DMS79 treated with DMSO at 0.1 percent for 48 hours (cell line): ENCODE measurements around the gene HMCES.
"Not testable (repeated sequence)": the region's sequence is repeated elsewhere in the genome, so short reads cannot be mapped to it uniquely, and the experiment has no call there.

Source experiments
- DNase-seq: peaks from one replicate; lab custom pipeline; 2025; lab: John Stamatoyannopoulos, UW

HMCES gene

DNA sequence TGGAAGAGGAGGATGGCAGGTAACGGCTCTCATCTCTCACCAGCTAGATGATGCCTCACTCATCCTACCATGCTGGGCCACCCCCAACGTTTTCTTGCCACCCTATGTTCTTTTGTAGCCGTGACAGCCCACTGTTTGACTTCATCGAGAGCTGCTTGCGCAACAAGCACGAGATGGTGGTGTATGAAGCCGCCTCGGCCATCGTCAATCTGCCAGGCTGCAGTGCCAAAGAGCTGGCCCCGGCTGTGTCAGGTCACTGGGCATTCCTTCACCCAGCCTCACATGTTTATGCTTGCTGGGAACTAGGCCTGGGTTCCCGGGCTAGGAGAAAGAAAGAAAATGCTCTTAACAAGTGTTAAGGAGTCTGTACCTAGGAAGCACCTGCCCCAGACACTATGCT lies 21.1 kb upstream of the HMCES start:
- DNase-seq = no peak

DNA sequence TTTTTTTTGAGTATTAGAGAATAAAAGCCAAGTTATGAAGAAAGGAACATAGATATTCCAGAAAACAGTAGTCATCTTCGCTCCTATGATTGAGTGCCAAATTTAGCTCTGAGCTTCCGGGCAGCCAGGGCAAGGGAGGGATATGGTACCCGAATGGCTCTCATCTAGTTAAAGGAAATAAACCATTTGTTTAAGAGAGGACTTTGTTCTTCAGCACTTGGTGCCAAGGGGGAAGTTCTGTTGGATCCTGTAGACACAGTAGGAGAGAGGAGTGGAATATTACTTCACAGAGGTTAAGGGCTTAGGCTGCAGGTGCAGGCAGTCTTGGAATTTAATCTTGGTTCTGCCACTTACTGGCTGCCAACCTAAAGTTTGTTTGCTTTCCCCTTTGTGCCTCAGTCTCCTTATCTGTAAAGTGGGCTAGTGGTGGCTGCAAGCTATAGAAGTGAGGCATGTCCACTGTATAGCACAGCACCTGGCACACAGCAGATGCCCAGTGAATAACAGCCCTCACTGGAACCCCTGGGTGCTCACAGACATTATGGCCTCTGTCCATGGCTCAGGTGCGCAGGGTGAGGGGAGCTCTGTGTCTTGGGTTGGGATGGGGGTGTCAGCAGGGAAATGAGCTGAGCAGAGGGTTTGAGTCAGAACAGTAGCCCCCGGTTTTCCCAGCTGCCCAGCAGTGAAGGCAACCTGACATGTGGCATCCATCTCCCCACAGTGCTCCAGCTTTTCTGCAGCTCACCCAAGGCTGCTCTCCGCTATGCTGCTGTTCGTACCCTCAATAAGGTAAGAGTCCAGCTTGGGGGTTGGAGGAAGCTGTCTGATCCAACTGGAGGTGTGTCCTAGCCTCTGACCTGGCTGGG lies 18.8 kb upstream of the HMCES start:
- DNase-seq = no peak

DNA sequence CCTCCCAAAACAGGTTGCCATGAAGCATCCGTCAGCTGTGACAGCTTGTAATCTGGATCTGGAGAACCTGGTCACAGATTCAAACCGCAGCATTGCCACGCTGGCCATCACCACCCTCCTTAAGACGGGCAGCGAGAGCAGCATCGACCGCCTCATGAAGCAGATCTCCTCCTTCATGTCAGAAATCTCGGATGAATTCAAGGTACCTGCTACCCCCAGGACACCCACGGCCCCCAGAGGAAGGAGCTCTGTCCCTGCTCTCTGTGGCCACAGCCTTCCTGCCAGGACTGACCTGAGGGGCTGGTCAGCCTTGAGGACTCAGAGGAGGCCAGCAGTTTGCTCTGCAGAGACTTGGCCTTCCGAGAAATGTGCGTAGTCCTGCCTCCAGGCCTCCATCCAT lies 18.1 kb upstream of the HMCES start:
- no peak for DNase-seq

DNA sequence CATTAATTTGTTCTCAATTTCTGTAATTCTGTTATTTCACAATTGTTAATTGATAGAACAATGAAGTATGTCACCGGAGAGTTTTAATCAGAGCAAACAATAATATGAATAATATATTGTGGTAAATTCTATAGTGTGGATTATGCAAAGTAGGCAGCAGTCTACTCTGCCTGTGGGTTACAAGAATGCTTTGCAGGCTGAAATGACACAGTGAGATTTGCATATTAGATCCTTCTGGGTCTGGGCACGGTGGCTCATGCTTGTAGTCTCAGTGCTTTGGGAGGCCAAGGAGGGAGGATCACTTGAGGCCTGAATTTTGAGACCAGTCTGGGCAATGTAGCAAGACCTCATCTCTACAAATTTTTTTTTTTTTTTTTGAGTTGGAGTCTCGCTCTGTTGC lies 16.8 kb upstream of the HMCES start:
- DNase-seq = no peak

DNA sequence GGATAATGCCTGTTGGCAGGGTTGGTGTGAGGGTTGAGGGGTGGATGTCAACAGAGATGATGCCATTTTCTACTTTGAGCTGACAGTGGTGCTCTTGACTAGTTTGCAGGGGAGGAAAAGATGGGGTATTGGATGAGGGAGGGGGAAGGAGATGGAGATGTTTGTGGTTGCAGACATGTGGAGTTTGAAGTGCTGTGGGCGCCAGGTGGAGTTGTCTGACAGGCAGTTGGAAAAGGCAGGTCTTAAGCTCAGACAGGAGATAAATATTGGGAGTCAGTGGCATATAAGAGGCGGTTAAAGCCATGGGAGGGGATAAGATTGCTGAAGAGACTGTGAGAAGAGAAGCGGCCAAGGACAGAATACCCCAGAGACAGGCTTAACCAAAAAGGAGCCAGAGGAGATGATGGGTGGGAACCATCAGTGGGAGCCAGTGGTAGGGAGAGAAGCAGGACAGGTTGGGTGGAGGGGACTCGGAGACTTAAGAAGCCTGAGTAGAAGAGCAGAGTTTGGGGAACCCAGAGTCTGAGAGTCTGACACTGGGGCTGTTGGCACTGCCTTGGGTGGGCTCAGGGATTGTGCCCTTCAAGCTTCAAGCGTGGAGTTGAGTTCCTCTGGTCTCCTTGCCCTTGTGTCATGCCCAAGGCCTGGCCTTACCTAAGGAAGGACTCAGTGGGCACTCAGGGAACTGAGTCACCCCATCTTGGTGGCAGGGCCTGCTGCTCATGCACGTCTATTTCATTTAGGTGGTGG lies 15.3 kb upstream of the HMCES start:
- no peak for DNase-seq

DNA sequence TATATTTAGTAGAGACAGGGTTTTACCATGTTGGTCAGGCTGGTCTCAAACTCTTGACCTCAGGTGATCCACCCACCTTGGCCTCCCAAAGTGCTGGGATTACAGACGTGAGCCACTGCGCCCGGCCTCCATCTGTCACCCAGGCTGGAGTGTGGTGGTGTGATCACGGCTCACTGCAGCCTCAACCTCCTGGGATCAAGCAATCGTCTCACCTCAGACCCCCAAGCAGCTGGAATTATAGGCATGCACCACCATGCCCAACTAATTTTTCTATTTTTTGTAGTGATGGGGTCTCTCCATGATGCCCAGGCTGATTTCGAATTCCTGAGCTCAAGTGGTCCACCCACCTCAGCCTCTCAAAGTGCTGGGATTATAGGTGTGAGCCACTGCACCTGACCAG lies 13.7 kb upstream of the HMCES start:
- not testable (repeated sequence) for DNase-seq

DNA sequence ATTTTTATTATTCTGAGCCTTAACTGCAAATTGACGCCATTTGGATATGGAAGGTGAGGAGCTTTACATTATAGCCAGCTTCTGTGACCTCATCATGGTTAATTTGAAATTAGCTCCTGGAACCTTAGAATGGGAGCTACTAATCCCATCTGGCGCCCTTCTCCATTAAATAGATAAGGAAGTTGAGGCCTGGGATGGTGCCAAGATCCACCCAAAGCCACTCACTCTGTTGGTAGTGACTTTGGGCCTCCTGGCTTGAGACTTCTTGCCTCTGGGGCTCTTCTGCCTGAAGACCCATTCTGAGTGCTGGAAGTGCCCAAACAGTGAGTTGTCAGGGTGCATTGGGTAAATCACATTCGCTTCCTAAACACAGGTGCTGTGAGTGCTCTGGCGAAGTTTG lies 12.0 kb upstream of the HMCES start:
- DNase-seq = no peak

DNA sequence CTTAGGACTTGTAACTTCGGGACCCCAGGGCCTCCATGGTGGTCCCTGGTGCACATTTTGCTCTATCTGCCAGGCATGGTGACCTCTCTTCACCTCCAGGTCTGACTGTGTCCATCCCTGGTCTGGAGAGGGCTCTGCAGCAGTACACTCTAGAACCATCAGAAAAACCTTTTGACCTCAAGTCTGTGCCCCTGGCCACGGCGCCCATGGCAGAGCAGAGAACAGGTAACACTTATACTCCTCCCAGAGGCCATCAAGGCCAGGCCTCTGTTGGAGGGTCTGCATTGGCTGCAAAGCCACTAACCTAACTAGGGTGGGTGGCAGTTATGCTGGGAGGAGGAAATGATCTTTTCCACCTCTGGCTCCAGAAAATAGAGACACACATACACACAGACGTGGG lies 10.3 kb upstream of the HMCES start:
- no peak for DNase-seq

DNA sequence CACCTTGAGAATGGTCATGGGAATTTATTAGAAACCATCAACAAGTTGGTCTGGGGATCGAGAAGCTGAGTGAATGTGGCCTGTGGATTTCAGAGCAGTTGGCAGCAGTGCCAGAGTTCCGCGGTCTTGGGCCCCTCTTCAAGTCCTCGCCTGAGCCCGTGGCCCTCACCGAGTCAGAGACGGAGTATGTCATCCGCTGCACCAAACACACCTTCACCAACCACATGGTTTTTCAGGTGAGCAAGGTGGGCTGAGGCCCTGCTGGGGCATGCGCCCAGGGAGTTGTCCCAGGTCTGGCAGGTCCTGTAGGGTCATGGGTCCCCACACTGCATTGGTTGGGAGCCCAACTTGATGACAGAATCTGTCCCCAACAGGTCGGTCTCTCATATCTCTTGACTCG lies 7.0 kb upstream of the HMCES start:
- DNase-seq = no peak

DNA sequence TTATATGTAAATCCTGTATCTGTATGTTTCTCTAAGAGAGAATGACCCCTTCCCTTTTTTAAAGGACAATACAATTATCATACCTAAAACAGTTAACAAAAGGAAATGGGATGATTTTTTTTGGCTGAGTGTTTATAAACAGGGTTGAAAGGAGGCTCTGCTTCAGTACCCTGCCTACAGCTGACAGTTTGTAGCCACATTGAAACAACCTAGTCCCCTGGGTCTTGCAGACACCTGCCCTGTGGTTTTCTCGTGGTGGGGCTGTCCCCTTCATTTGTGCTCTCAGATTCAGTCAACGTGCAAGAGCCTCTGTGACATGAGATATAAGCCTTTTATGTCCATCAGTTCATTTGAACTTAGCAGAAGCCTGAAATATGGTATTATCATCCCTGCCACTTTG lies 2.3 kb upstream of the HMCES start:
- DNase-seq = no peak

DNA sequence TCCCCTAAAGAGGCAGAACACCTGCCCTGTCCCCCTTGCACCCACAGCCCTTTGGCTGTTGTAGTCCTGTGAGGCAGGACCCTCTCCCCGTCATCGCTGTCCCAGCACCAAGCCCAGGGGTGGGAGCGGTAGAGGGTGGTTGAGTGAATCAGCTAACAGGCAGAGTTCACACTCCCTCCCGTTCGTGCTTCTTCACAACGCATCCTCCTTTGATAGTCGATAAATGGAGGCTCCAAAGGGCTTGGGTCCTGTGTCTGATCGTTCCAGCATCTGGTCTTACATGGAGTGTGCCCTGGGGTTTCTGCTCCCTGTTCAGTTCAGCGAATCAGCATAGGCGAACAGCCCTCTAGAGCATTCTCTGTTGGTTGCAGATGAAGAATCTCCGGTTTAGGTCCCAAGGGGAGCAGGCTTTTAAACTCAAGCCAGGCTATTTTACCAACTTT lies 820 bp upstream of the HMCES start:
- DNase-seq = peak; percentile 9

DNA sequence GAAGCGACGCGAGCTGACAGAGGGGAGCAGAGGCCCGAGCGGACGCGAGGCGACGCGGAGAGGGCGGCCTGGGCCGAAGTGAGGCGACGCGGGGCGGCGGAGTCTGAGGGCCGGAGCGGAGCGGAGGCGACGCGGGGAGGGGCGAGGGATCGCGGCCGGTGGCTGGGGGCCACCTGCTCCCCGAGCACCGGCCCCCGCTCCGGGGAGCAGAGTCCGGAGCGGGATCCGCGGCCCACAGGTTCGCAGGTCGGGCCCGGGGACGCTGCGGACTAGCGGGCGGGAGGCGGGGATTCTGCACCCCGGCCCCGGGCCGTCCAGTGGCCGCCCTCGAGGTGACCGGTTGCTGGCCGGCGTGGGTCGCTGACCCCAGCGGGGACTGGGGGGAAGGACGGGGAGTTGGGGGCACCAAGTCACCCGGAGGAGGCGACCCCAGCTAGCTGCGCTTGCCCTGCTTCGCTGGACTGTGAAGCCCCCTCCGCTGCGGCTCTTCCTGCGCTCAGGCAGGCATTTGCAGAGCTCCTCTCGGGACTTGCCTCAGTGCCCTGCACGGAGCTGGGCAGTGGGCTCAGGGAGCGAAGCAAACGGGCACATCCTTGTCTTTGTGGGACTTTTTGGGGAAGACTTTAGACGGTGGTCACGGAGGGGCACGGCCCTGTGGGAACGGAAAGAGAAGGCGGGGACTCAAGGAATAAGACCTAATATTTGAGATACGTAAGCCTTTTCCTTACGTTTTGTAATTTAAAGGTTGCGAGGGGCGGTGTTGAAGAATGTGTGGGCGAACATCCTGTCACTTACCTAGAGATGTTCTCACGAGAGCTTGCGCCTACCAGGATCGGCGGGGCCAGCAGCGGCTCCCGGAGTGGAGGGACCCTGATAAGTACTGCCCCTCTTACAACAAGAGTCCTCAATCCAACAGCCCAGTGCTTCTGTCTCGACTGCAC lies 566 bp downstream of the HMCES start:
- peak; percentile 55 for DNase-seq

DNA sequence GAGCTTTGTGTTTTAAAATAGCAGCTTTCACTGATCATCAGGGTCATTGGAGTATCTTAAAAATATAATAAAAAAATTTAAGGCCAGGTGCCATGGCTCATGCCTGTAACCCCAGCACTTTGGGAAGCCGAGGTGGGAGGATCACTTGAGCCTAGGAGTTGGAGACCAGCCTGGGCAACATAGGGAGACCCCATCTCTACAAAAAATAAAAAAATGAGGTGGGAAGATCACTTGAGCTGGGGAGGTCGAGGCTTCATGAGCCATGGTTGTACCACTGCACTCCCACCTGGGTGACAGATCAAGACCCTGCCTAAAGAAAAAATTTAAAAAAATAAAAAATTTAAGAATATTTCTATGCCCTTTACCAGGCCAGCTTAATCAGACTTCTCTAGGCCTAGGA lies 1.5 kb downstream of the HMCES start:
- no peak for DNase-seq

DNA sequence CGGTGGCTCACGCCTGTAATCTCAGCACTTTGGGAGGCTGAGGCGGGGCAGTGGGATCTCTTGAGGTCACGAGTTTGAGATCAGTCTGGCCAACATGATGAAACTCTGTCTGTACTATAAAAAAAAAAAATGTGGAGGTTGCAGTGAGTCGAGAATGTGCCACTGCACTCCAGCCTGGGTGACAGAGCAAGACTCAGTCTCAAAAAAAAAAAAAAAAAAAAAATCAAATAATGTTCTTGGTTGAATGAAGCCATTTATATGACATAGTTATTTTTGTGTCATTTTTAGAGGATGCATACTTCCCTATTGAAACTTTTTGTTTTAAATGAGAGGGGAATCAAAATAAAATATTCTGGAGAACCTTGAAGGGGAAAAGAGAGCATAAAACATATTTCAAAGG lies 3.1 kb downstream of the HMCES start:
- no peak for DNase-seq

DNA sequence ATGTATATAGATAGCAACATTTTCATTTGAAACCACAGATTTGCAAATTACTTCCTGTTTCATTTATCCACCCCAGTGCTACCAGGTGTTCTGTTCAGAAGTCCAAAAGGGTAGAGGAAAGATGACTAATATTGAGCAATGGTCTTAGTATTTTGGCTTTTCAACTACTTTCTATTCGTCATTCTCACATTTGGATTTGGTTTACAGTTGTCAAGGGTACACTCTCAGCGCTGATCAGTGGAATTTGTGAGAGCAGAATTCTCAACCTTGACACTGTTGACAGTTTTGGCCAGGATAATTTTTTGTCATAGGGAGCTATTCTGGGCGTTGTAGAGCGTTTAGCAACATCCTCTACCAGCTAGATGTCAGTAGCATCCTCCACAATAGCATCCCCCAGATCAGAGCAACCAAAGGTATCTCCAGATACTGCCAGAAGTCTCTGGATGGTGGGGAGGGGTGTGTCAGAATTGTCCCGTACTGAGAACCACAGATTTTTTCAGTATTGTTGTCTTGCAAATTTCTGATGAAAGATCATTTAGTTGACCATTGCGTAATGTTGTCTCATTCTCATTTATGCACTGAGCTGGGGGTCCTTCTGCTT lies 4.2 kb downstream of the HMCES start:
- DNase-seq = no peak

DNA sequence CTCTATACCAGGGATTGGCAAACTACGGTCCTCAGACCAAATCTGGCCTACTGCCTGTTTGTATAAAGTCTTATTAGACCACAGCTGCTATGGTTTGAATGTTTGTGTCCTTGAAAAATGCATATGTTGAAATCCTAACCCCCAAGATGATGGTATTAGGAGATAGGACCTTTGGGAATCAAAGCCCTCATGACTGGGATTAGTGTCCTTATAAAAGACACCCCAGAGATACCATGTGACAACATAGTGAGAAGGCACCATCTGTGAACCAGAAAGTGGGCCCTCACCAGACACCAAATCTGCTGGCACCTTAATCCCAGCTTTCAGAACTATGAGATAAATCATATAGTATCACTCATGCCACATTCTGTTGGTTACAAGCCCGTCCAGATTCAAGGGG lies 7.4 kb downstream of the HMCES start:
- DNase-seq = no peak

DNA sequence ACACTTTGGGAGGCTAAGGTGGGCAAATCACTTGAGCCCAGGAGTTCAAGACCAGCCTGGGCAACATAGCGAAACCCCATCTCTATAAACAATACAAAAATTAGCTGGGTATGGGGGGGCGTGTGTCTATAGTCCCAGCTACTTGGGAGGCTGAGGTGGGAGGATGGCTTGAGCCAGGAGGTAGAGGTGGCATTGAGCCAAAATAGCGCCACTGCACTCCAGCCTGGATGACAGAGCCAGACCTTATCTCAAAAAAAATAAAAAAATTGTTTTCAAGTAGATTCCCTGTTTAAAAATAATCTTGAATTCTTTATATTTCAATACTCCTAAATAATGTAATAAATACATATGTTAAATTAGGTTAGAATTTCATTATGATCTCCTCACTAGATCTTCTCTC lies 9.8 kb downstream of the HMCES start:
- DNase-seq = no peak

DNA sequence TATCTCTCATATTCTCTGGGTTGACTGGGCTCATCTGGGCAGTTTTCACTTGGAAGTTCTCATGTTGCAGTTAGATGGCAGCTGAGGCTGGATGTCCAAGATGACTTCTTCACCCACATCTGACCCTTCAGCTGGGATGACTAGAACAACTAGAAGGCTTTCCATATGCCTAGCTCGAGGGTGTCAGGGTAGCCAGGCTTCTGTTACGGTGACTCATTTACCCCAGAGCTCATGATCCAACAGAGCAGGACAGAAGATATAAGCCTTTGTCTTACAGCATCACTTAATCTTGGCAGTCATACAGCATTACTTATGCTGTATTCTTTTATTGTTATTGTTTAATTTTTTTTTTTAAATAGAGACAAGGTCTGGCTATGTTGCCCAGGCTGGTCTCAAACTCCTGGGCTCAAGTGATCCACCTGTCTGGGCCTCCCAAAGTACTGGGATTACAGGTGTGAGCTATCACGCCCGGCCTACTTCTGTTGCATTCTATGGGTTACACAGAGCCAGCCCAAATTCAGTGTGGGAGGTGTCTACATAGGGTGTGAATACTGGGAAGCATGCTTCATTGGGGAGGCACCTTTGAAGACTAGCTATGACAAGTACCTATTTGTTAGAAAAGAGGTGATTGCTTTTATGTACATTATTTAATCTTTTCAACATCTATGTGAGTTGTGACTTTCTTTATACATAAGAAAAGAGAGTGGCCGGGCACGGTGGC lies 10.7 kb downstream of the HMCES start:
- DNase-seq = no peak

DNA sequence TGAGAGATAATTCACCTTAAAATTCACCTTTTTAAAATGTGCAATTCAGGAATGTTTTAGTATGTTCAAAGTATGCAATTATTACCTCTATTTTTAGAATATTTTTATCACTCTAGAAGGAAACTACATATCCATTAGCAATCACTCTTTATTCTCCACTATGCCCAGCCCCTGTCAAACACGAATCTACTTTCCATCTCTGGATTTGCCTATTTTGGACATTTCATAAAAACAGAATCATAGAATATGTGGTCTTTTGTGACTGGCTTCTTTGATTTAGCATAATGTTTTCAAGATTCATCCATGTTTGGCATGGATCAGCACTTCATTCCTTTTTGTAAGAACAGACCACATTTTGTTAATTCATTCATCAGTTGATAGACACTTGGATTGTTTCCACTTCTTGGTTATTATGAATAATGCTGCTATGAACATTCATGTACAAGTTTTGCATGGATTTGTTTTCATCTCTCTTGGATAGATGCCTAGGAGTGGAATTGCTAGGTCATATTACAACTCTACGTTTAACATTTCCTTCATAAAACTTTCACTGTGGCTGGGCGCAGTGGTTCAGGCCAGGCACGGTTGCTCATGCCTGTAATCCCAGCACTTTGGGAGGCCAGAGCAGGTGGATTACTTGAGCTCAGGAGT lies 12.7 kb downstream of the HMCES start:
- DNase-seq = no peak

DNA sequence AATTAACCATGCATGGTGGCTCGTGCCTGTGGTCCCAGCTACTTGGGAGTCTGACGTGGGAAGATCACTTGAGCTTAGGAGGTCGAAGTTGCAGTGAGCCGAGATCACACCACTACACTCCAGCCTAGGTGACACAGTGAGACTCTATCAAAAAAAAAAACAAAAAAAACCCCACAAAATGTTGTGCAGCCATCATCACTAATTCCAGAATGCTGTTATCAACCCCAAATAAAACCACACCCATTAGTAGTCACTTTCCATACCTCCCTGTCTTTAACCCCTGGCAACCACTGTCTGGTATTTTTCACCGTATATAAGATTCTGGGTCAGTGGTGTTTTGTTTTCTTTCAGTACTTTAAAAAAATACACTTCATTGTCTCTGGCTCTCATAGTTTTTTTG lies 16.6 kb downstream of the HMCES start:
- DNase-seq = no peak
